Kidney (tissue), 14 donors: ENCODE results near the gene TIMP4. TPM values are rescaled to one million over a fixed set of nuclear protein-coding genes. Genes with fewer than 3 reads are reported as not detected.

Source experiments
- DNase-seq, 5 donors: peaks; one replicate each; pipeline ENCODE4 v3.0.0-alpha.2; 2013 to 2020
- FAIRE-seq: peaks from 2 replicates; lab custom pipeline; 2012; peaks lifted over from hg19 to GRCh38; lab: Jason Lieb, UNC
- H3K27ac ChIP-seq, 2 donors: one replicate each; pipeline ENCODE4 v1.7.0; 2013; ENCODE audit warnings: low read depth in 2 of 2, low read length in 2 of 2, inconsistent platforms in 1 of 2
- H3K27me3 ChIP-seq: one replicate; pipeline ENCODE4 v1.7.1; 2013; ENCODE audit warnings: low read length, inconsistent platforms; ENCODE audit not compliant: control insufficient read depth, insufficient read depth
- H3K36me3 ChIP-seq, 3 donors: one replicate each; pipeline versions ENCODE4 v1.7.0 to v1.7.1; 2013; ENCODE audit warnings: low read length in 3 of 3, control low read depth in 1 of 3, inconsistent platforms in 1 of 3; ENCODE audit not compliant: insufficient read depth in 3 of 3, control insufficient read depth in 2 of 3
- H3K4me1 ChIP-seq, 3 donors: one replicate each; pipeline versions ENCODE4 v1.7.0 to v1.7.1; 2013; ENCODE audit warnings: low read length in 3 of 3, inconsistent platforms in 1 of 3, low read depth in 1 of 3; ENCODE audit not compliant: control insufficient read depth in 2 of 3, insufficient read depth in 2 of 3
- H3K4me3 ChIP-seq, 3 donors: one replicate each; pipeline versions ENCODE4 v1.7.0 to v1.8.1; 2013; ENCODE audit warnings: low read length in 3 of 3, control low read depth in 1 of 3, inconsistent platforms in 1 of 3
- H3K9ac ChIP-seq, 3 donors: one replicate each; pipeline versions ENCODE4 v1.7.0 to v1.7.1; 2013; ENCODE audit warnings: low read length in 3 of 3, control low read depth in 1 of 3, inconsistent platforms in 1 of 3
- H3K9me3 ChIP-seq, 3 donors: one replicate each; pipeline versions ENCODE4 v1.7.0 to v1.7.1; 2013; ENCODE audit warnings: low read length in 3 of 3, control low read depth in 1 of 3, inconsistent platforms in 1 of 3; ENCODE audit not compliant: control insufficient read depth in 2 of 3, insufficient read depth in 1 of 3
- intact Hi-C: fragments of 100-400 bp; cut with DNase I; formaldehyde crosslinking; loops from one replicate; pipeline ENCODE4 v1.11.1; 2022
- polyA plus RNA-seq: library from polyadenylated mRNA; stranded (reverse); fragments of 350-450 nt; fragmentation: Illumina TruSeq; extraction: RNeasy Lipid Tissue Mini Kit (QIAGEN cat#74804); gene quantifications from one replicate; pipeline ENCODE4 v1.2.3, GENCODE V29; 2014; ENCODE audit warnings: low read depth, low replicate concordance; ENCODE audit not compliant: insufficient read depth
- total RNA-seq: library from RNA; stranded (reverse); fragmentation: NEBNext Ultra II Directional; extraction: Animal tissue kit (Norgen Biotek cat#: 25700); gene quantifications from one replicate; pipeline ENCODE4 v1.2.1, GENCODE V29; 2021
- TF ChIP-seq, protein P1 (sequence below): IDR thresholded peaks from 3 replicates; pipeline ENCODE4 v1.5.1; 2012; ENCODE audit warnings: mild to moderate bottlenecking, moderate library complexity, borderline replicate concordance; ENCODE audit not compliant: insufficient read depth; ENCODE audit errors: extremely low read depth
- donor health status: control.
- donor health status: control.
- donor health status: control.
- donor health status: control.
- donor health status: control.
- donor health status: DM: yes; HTN: yes; CAD: no.
- donor health status: Normal renal cell carcinoma (clear cell type).

The TIMP4 gene
- total and polyA plus RNA-seq, 2 donors from 2014 or later: 2.4 to 7.6 TPM

DNA sequence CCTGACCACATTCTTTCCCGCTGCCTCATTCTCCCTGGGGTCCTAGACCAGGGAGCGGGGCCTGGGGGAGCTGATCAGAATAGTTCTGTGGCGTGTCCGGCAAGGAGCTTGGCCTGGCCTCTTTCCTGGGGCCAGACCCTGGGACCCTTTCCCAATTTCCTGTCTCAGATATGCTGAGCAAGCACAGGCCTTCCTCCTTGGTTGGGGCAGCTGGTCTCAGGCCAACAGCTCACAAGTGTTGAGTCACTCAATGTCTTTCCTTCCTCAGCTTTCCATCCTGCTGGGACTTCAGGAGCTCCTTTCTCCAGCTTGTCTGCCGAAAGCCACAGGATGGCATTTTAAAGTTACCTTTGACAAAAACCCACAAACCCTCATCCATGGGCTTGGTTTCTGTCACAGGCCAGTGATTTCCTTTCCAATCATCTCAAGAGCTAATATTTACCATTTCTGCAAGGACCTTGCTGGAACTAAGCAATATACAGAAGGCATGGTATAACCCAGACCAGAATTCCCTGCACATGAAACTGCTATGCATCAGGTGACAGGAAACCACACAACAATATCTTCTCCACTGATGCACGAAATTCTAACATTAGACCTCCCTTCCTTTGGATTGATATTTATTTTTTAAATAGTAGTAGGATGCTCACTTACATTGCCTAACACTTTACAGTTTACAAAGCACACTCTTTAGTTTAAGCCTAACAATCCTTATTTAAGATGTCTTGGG lies 19.5 kb upstream of the TIMP4 start:
- no peaks in the 10 kb centered on the region for H3K9me3 ChIP-seq
- no peak for FAIRE-seq
- no peaks in the 10 kb centered on the region for H3K36me3 ChIP-seq
- H3K27me3 ChIP-seq: no peaks in the 10 kb centered on the region
- peaks cover 0 to 6% (median 0%) of the 10 kb centered on the region in 3 donors for H3K4me1 ChIP-seq
- TF ChIP-seq, protein P1, sequence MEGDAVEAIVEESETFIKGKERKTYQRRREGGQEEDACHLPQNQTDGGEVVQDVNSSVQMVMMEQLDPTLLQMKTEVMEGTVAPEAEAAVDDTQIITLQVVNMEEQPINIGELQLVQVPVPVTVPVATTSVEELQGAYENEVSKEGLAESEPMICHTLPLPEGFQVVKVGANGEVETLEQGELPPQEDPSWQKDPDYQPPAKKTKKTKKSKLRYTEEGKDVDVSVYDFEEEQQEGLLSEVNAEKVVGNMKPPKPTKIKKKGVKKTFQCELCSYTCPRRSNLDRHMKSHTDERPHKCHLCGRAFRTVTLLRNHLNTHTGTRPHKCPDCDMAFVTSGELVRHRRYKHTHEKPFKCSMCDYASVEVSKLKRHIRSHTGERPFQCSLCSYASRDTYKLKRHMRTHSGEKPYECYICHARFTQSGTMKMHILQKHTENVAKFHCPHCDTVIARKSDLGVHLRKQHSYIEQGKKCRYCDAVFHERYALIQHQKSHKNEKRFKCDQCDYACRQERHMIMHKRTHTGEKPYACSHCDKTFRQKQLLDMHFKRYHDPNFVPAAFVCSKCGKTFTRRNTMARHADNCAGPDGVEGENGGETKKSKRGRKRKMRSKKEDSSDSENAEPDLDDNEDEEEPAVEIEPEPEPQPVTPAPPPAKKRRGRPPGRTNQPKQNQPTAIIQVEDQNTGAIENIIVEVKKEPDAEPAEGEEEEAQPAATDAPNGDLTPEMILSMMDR: no peak
- intact Hi-C loops: no loop called here
- H3K9ac ChIP-seq: no peak overlapping the region
- H3K4me3 ChIP-seq: no peak overlapping the region
- H3K27ac ChIP-seq: no peak overlapping the region
- DNase-seq: peak in 1 of 5 donors; percentile 76

DNA sequence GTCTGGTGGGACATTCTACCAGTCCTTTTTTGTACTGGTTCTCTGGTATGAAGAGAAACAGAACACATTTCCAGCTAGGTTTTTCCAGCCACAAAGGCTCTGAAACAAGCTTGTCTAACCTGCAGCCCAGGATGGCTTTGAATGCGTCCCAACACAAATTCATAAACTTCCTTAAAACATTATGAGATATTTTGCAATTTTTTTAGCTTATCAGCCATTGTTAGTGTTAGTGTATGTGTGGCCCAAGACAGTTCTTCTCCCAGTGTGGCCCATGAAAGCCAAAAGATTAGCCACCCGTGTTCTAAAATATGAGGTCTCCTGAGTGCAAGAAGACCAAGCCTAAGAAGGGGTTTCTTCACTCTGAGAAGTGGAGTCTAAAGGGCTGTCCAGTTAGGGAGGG lies 18.4 kb upstream of the TIMP4 start:
- Histone ChIP-seq H3K9ac (no peak overlapping the region), H3K4me3 (no peak overlapping the region), H3K27ac (no peak overlapping the region), H3K4me1 (peaks cover 0 to 6% (median 0%) of the 10 kb centered on the region in 3 donors), H3K27me3 (no peaks in the 10 kb centered on the region), H3K9me3 (peaks cover 0 to 4% (median 0%) of the 10 kb centered on the region in 3 donors), H3K36me3 (no peaks in the 10 kb centered on the region)
- intact Hi-C loops: no loop called here
- FAIRE-seq (no peak), DNase-seq (no peak)
- TF ChIP-seq, protein P1: no peak

DNA sequence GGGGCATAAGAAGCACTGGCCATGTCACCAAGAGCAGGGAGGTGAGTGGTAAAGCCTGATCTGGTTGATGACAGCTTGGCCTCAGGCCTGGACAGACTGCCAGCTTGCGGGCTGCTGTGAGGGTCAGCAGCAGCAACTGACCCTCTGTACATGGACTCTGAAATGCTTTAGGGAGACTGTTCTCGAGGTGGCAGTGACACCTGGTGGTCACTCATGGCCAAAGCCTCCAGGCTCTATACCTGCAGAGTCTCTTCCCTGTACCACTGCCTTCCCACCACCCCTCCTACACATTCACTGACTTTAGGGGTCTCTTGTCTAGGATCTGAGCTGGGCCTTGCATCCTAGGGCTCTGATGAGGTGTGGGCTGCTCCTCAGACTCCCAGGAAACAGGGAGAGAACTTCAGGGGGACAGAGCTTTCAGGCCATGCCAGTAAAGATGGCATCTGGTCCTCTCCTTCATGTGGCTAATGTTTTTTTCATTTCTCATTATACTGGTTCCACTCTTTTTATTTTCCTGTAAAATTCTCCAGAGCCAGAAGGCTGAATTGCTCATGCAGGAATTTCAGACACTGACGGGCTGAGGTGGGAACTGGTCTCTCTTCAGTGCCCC lies 17.2 kb upstream of the TIMP4 start:
- no peak overlapping the region for H3K9ac ChIP-seq
- FAIRE-seq: no peak

More for the DNA sequence above, 17.2 kb upstream of the TIMP4 start:
- Histone ChIP-seq H3K4me1 (peaks cover 0 to 6% (median 0%) of the 10 kb centered on the region in 3 donors), H3K4me3 (no peak overlapping the region), H3K27me3 (no peaks in the 10 kb centered on the region), H3K9me3 (peaks cover 0 to 7% (median 0%) of the 10 kb centered on the region in 3 donors), H3K27ac (no peak overlapping the region), H3K36me3 (no peaks in the 10 kb centered on the region)
- peak in 4 of 5 donors; percentile 68 to 77 (median 71) for DNase-seq
- intact Hi-C loops: no loop called here
- TF ChIP-seq, protein P1: peak; percentile 81
